ENCODE measurements around the gene TMBIM6. TPM values are rescaled to one million over a fixed set of nuclear protein-coding genes. Genes with fewer than 3 reads are reported as not detected.

Gene TMBIM6
- total and polyA plus RNA-seq, 9 of the 15 experiments (the other 6 are each of a cell fraction or from before 2014, with no cell fraction given): 147 to 1,288 (median 352) TPM

DNA sequence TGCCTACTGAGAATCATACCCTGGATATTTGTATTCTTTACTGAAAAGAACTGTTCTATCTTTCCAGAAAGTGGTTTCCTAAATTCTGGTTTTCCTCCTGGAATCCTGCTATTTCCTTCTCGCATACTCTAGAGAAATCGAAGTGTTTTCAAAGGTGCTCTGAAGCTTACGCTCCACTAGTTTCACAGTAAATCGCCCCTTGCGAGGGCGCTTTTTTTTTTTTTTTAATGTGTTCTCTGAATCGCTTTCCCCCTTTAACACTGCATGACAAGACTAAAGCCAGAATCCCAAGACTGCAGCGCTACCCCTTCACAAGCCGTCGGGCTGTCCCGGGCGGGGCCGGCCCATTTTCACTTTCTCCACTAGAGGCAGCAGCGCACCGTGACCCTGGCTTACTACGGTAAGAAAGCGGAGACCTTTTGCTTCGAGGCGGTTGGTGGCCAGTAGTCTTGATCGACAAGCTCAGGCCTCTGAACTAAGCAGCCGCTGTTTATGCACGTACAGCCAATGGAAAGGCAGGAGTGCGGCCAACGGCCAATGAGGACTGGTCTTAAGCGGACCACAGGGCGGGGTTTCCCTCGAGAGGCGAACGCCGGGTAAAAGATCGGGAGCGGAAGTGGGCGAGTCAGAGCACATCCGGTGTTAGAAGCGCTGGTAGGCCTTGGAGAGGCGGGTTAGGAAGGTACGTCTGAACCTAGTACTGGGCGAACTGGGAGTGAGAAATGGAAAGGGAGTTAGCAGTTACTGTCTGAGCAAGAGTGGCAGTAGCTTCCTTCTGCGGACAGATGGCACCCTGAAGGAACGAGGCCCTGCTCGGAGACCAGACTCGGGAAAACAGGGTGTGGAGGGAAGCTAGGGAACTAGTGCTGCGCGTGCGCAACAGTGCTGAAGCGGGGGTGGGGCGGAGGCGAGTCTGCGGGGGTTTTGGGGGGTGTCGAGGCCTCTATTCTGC is at the start of gene TMBIM6 (continued):
- TF ChIP-seq, protein P1, sequence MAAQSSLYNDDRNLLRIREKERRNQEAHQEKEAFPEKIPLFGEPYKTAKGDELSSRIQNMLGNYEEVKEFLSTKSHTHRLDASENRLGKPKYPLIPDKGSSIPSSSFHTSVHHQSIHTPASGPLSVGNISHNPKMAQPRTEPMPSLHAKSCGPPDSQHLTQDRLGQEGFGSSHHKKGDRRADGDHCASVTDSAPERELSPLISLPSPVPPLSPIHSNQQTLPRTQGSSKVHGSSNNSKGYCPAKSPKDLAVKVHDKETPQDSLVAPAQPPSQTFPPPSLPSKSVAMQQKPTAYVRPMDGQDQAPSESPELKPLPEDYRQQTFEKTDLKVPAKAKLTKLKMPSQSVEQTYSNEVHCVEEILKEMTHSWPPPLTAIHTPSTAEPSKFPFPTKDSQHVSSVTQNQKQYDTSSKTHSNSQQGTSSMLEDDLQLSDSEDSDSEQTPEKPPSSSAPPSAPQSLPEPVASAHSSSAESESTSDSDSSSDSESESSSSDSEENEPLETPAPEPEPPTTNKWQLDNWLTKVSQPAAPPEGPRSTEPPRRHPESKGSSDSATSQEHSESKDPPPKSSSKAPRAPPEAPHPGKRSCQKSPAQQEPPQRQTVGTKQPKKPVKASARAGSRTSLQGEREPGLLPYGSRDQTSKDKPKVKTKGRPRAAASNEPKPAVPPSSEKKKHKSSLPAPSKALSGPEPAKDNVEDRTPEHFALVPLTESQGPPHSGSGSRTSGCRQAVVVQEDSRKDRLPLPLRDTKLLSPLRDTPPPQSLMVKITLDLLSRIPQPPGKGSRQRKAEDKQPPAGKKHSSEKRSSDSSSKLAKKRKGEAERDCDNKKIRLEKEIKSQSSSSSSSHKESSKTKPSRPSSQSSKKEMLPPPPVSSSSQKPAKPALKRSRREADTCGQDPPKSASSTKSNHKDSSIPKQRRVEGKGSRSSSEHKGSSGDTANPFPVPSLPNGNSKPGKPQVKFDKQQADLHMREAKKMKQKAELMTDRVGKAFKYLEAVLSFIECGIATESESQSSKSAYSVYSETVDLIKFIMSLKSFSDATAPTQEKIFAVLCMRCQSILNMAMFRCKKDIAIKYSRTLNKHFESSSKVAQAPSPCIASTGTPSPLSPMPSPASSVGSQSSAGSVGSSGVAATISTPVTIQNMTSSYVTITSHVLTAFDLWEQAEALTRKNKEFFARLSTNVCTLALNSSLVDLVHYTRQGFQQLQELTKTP (IDR thresholded peaks at IDR 0.05; ENCODE audit: low read depth in 1 of 2, partially characterized antibody in 2 of 2): peak; percentile 65 to 78

DNA sequence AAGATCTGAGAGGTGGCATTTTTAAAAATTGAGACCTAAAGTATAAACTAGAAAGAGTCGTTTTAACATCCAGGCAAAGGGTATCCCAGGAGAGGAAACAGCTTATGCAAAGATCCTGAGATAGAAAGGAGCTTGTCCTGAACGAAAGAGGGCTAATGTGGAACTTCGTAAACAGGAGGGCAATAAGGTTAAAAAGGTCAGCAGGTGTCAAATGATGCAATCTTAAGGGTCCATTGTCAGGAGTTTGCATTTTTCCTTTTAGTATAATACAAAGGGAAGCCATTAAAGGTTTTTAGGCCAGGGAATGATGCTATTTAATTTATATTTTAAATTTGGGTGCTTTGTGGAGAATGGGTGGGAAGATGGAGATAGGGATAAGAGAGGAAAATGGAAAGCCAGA is 48.5 kb upstream of the TMBIM6 start:
- Histone ChIP-seq H3K4me3 (no peak overlapping the region), H3K27ac (ENCODE audit: extremely low read depth, low read depth, low read length) (no peak overlapping the region), H3K9ac (ENCODE audit: insufficient read depth in 1 of 2, low read depth in 2 of 2, low read length in 2 of 2) (no peak overlapping the region), H3K36me3 (ENCODE audit: control insufficient read depth, insufficient read depth, low read length) (no peaks in the 10 kb centered on the region), H4K20me1 (replicated peaks; ENCODE audit: control insufficient read depth, insufficient read depth, low read length) (no peaks in the 10 kb centered on the region), H3K9me3 (replicated peaks; ENCODE audit: control insufficient read depth, insufficient read depth, low read depth, low read length) (no peaks in the 10 kb centered on the region), H3K79me2 (ENCODE audit: control insufficient read depth, insufficient read depth, low read length) (no peaks in the 10 kb centered on the region), H3K4me2 (ENCODE audit: insufficient read depth, low read length) (no peak overlapping the region), H3K9me1 (ENCODE audit: control insufficient read depth, insufficient read depth, low read length) (no peaks in the 10 kb centered on the region), H3K4me1 (replicated peaks in 1 of 2; ENCODE audit: control insufficient read depth in 2 of 2, insufficient read depth in 2 of 2, low read length in 2 of 2) (peaks cover 0 to 8% of the 10 kb centered on the region in 2 experiments; a peak in 2 of 5 replicates), H3K27me3 (ENCODE audit: control insufficient read depth in 2 of 2, insufficient read depth in 2 of 2, low read length in 2 of 2) (no peaks in the 10 kb centered on the region), H2AFZ (ENCODE audit: low read depth, low read length) (no peak overlapping the region)
- DNase-seq (ENCODE audit: extremely low read depth in 1 of 4, low spot score in 3 of 4): no peak
- 40% methylated on average over 3 of the region's 3 CpGs for WGBS (ENCODE audit: insufficient coverage, low coverage, missing lambda C conversion rate)
- intact Hi-C loops (cut with micrococcal nuclease): no loop called here
- FAIRE-seq: no peak
- no TSS peak for BruUV-seq (replicated peaks)
- ATAC-seq: no peak
- POLR2A ChIA-PET: interaction anchor here (0.7 kb wide), 1 partner anchor 112 kb away, joined by 3 read pairs; no protein-coding TSS in a partner anchor
- in situ Hi-C loops (cut with MboI): no loop called here
- CTCF ChIA-PET (ENCODE audit: low intra/inter-chr PET ratio): no interaction called here
- TF ChIP-seq ZNF408 (CRISPR knock-in tag; IDR thresholded peaks at IDR 0.05; ENCODE audit: low read depth): no peak
- TF ChIP-seq, protein P2, sequence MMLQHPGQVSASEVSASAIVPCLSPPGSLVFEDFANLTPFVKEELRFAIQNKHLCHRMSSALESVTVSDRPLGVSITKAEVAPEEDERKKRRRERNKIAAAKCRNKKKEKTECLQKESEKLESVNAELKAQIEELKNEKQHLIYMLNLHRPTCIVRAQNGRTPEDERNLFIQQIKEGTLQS (IDR thresholded peaks at IDR 0.05): peak; percentile 58
- TF ChIP-seq, protein P2 (CRISPR knock-in tag; conservative IDR thresholded peaks at IDR 0.05): no peak
- TF ChIP-seq ZSCAN29 (IDR thresholded peaks at IDR 0.05): no peak
- no peak for TF ChIP-seq NRF1 (conservative IDR thresholded peaks at IDR 0.05 in 1 of 2, IDR thresholded peaks at IDR 0.05 in 1 of 2)
- no peak for TF ChIP-seq SMARCC2 (IDR thresholded peaks at IDR 0.05; ENCODE audit: low read depth)
- TF ChIP-seq CEBPB (tag; IDR thresholded peaks at IDR 0.05): peak; percentile 36
- TF ChIP-seq FOS (IDR thresholded peaks at IDR 0.05; ENCODE audit: extremely low read depth, insufficient read length): no peak
- TF ChIP-seq LARP7 (IDR thresholded peaks at IDR 0.05): no peak

Data from K562 (cell line).